SH-SY5Y (cell line): ENCODE results near the gene ARHGAP15.

Experiments used
- GATA2 ChIP-seq: IDR thresholded peaks from 2 replicates; pipeline ENCODE4 v1.6.1; 2011; ENCODE audit warnings: mild to moderate bottlenecking, low read depth, low read length
- GATA3 ChIP-seq: IDR thresholded peaks from 2 replicates; pipeline ENCODE4 v1.6.1; 2011; ENCODE audit warnings: low read depth, mild to moderate bottlenecking, low read length, moderate library complexity

- TF ChIP-seq GATA2: no peak
- no peak for TF ChIP-seq GATA3
Observed at GRCh38 chr2:143398781-143399180, 269.6 kb downstream of the ARHGAP15 start.
